Effector CD4-positive, alpha-beta T cell (primary cell): ENCODE measurements around the gene GTPBP4.
"Not testable (repeated sequence)": the region's sequence is repeated elsewhere in the genome, so short reads cannot be mapped to it uniquely, and the experiment has no call there.

Source experiments
- DNase-seq: peaks from one replicate; pipeline ENCODE4 v3.0.0-alpha.2; 2020

The GTPBP4 gene

DNA sequence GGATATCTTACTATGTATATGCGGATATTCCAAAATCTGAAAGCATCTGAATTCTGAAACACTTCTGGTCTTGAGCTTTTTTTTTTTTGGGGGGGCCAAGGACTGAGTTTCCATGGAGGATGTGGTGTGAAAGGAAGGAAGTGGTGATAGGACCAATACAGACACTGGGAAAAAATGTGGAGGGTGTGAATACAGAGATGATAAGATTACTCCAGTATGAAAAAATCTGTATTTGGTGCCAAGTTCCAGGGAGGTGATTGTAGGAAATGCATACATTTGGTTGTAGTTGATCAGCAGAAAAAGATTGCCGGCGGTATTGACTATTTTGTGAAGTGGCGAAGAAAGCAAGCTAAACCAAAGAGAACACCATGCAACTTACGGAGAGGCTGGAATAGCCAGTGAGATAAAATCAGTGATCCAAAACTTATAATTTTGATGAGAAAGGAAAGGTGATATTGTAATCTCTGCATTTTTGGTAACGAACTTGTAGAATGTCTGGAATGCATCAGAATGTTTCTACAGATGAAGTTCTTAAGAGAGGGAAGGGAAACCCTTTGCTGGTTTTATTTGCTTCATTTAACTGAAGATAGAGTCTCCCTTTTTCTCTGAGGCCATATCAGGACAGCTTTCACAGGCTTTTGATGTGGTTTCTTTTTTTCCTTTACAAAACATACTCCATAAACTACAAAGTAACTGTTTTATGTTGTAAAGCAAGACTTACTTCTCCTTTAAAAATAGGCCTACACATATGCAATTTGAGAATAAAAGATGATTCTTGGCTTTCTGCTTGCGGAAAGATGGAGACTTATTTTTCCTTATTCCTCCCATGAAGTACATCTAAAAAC, 73.9 kb downstream of the GTPBP4 start:
- DNase-seq: no peak

DNA sequence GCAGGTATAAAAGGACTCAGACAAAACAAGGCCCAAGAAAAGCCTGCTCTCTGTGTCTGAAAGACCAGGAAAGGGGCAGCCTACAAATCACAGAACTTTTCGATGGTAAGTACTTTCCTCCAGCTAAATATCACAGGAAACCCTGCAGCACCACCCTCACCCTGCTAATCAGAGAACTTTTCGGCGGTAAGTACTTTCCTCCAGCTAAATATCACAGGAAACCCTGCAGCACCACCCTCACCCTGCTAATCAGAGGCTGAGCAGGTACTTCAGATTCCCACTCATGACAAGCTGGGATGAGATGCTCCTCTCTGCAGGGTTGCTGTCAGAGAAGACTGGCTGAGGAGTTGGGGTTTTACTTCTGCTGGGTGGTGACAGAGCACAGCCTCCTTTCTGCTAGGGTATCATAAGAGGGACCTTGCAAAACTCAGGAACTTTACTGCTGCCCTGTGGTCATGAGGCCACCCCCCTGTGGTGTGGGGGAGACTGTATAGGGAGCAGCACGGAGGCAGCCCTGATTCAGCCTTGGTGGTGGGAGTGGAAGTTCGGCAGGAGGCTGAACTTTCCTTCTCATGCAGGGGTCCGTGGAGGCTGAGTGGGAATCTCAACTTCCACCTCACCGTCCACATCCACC, 75.1 kb downstream of the GTPBP4 start:
- peak; percentile 14 for DNase-seq

DNA sequence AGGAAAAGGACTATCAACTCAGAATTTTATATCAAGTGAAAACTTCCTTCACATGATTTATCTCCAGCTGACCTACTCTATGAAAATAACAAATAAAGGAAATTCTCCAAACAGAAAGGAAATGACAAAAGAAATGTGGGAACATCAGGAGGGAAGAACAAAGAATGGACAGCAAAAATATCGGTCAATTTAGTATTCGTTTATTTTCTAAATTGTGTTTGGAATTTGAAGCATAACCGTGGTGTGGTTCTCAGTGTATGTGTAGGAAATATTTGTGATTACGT, 76.7 kb downstream of the GTPBP4 start:
- DNase-seq: no peak

DNA sequence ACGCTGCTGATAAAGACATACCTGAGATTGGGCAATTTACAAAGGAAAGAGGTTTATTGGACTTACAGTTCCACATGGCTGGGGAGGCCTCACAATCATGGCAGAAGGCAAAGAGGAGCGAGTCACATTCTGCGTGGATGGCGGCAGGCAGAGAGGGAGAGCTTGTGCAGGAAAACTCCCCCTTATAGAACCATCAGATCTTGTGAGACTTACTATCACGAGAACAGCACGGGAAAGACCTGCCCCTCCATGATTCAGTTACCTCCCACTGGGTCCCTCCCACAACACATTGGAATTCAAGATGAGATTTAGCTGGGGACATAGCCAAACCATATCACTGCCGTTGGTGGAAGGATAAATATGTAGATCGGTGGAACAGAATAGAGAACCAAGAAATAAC, 78.5 kb downstream of the GTPBP4 start:
- DNase-seq: not testable (repeated sequence)

DNA sequence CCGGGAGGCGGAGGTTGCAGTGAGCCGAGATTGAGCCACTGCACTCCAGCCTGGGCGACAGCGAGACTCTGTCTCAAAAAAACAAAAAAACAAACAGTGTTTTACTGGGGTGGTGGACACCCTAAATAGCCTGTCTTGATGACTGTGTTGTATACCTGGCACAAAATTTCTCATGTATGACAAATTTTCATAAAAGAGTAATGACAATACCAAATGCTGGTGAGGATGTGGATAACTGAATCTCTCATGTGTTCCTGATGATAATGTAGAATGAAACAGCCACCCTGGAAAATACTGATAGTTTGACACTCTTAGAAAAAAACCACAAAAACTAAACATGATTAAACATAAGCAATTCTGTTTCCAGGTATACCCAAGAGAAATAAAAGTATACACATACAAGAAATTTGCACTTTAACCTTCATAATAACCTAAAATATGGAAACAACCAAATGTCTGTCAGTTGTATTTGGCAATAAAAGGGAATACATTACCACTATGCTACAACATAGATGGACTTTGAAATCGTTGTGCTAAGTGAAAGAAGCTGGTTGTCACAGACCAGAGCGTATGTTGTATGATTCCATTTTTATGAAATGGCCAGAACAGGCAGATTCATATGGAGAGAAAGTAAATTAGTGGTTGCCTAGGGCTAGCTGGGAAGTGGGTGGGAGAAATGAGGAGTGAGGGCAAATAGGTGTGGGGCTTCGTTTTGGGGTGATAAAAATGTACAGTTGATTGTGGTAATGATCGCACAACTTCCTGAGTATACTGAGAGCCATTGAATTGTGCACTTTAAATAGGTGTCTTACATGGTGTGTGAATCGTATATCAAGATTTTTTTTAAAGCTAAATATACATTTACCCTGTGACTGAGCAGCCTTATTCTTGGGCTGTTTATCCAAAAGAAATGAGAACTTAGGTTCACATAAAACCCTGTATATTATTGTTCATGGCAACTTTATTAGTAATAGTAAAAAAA, 80.4 kb downstream of the GTPBP4 start:
- DNase-seq: no peak
